Measurements from ENCODE around the gene CCDC85A. TPM values are rescaled to one million over a fixed set of nuclear protein-coding genes. Genes with fewer than 3 reads are reported as not detected.

CCDC85A gene
- total and polyA plus RNA-seq, 4 experiments from 2014 or later: not detected

- H3K27me3 ChIP-seq (ENCODE audit: insufficient read depth, low read length): no peaks in the 10 kb centered on the region
- Mint-ChIP-seq H3K4me3 (no peak overlapping the region), H3K27me3 (peaks cover 0 to 1% of the 10 kb centered on the region in 2 donors), H3K36me3 (no peaks in the 10 kb centered on the region), H3K9me3 (peaks cover 0 to 5% (median 0%) of the 10 kb centered on the region in 8 donors), H3K4me1 (no peaks in the 10 kb centered on the region), H3K27ac (no peak overlapping the region)
- ChIA-PET POLR2A (ENCODE audit: partially characterized antibody) (no interaction called here), CTCF (ENCODE audit: partially characterized antibody) (interaction anchor here (1.6 kb wide), 1 partner anchor 24 kb away, joined by 5 read pairs; the partner anchor contains the start of gene CCDC85A)
- no peak for DNase-seq
- no peaks in the 10 kb centered on the region for H3K9me3 ChIP-seq (ENCODE audit: control insufficient read depth in 1 of 2, low read length in 2 of 2)
- H3K4me1 ChIP-seq (ENCODE audit: insufficient read depth, low read length): no peaks in the 10 kb centered on the region
- H3K36me3 ChIP-seq (ENCODE audit: insufficient read depth, low read length): no peaks in the 10 kb centered on the region
- no peak overlapping the region for H3K4me3 ChIP-seq (ENCODE audit: low read length in 2 of 2)
- no peak overlapping the region for H3K27ac ChIP-seq (ENCODE audit: low read depth, low read length)
- intact Hi-C loops (cut with micrococcal nuclease): no loop called here
These were observed 24.0 kb downstream of the CCDC85A start for GRCh38 chr2:56207760-56208159.

DNA sequence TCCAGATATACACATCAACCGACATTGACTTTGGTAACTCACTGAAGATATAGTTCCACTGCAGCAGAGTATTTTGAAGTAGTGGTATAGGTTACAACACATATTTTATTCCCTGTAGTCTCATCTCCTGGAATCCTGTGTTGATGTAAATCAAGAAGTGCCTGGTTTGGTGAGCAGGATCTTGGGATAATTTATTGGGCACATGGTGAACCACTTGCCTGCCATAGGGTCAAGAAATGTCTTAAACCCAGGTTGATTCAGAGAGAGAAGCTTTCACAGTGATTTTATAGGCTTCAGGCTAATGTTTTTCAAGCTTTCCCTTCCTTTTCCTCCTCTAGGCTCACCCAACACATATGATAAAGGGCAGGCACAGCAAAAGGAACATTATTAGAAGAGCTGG is 24.6 kb downstream of the CCDC85A start:
- Mint-ChIP-seq H3K4me3 (no peak overlapping the region), H3K4me1 (no peaks in the 10 kb centered on the region), H3K27ac (no peak overlapping the region), H3K9me3 (peaks cover 0 to 5% (median 0%) of the 10 kb centered on the region in 8 donors), H3K27me3 (peaks cover 0 to 1% of the 10 kb centered on the region in 2 donors), H3K36me3 (no peaks in the 10 kb centered on the region)
- Histone ChIP-seq H3K4me1 (ENCODE audit: insufficient read depth, low read length) (no peaks in the 10 kb centered on the region), H3K9me3 (ENCODE audit: control insufficient read depth in 1 of 2, low read length in 2 of 2) (no peaks in the 10 kb centered on the region), H3K4me3 (ENCODE audit: low read length in 2 of 2) (no peak overlapping the region), H3K27ac (ENCODE audit: low read depth, low read length) (no peak overlapping the region), H3K27me3 (ENCODE audit: insufficient read depth, low read length) (no peaks in the 10 kb centered on the region), H3K36me3 (ENCODE audit: insufficient read depth, low read length) (no peaks in the 10 kb centered on the region)
- no peak for DNase-seq
- ChIA-PET CTCF (ENCODE audit: partially characterized antibody) (interaction anchor here (1.1 kb wide), 1 partner anchor 28 kb away, joined by 3 read pairs; no protein-coding TSS in a partner anchor), POLR2A (ENCODE audit: partially characterized antibody) (no interaction called here)
- intact Hi-C loops (cut with micrococcal nuclease): no loop called here

- no peak for DNase-seq
- Histone ChIP-seq H3K4me3 (ENCODE audit: low read length in 2 of 2) (no peak overlapping the region), H3K9me3 (ENCODE audit: control insufficient read depth in 1 of 2, low read length in 2 of 2) (no peaks in the 10 kb centered on the region), H3K27me3 (ENCODE audit: insufficient read depth, low read length) (no peaks in the 10 kb centered on the region), H3K36me3 (ENCODE audit: insufficient read depth, low read length) (no peaks in the 10 kb centered on the region), H3K27ac (ENCODE audit: low read depth, low read length) (no peak overlapping the region), H3K4me1 (ENCODE audit: insufficient read depth, low read length) (no peaks in the 10 kb centered on the region)
- intact Hi-C loops (cut with micrococcal nuclease): no loop called here
- peaks cover 0 to 5% (median 0%) of the 10 kb centered on the region in 8 donors for H3K9me3 Mint-ChIP-seq
- peaks cover 0 to 1% of the 10 kb centered on the region in 2 donors for H3K27me3 Mint-ChIP-seq
- no peaks in the 10 kb centered on the region for H3K4me1 Mint-ChIP-seq
- no peak overlapping the region for H3K4me3 Mint-ChIP-seq
- no peaks in the 10 kb centered on the region for H3K36me3 Mint-ChIP-seq
- H3K27ac Mint-ChIP-seq: no peak overlapping the region
- ChIA-PET POLR2A (ENCODE audit: partially characterized antibody) (no interaction called here), CTCF (ENCODE audit: partially characterized antibody) (no interaction called here)
These were observed 25.9 kb downstream of the CCDC85A start for GRCh38 chr2:56209701-56210100.

- H3K9me3 Mint-ChIP-seq: peaks cover 0 to 3% (median 0%) of the 10 kb centered on the region in 8 donors
- H3K27ac Mint-ChIP-seq: no peak overlapping the region
- H3K36me3 ChIP-seq (ENCODE audit: insufficient read depth, low read length): no peaks in the 10 kb centered on the region
- H3K27me3 Mint-ChIP-seq: peaks cover 0 to 1% of the 10 kb centered on the region in 2 donors
- CTCF ChIA-PET (ENCODE audit: partially characterized antibody): no interaction called here
- H3K4me1 ChIP-seq (ENCODE audit: insufficient read depth, low read length): no peaks in the 10 kb centered on the region
- H3K27me3 ChIP-seq (ENCODE audit: insufficient read depth, low read length): no peaks in the 10 kb centered on the region
- POLR2A ChIA-PET (ENCODE audit: partially characterized antibody): no interaction called here
- DNase-seq: no peak
- no peak overlapping the region for H3K4me3 Mint-ChIP-seq
- no peak overlapping the region for H3K4me3 ChIP-seq (ENCODE audit: low read length in 2 of 2)
- H3K4me1 Mint-ChIP-seq: no peaks in the 10 kb centered on the region
- intact Hi-C loops (cut with micrococcal nuclease): no loop called here
- H3K27ac ChIP-seq (ENCODE audit: low read depth, low read length): no peak overlapping the region
- no peaks in the 10 kb centered on the region for H3K9me3 ChIP-seq (ENCODE audit: control insufficient read depth in 1 of 2, low read length in 2 of 2)
- no peaks in the 10 kb centered on the region for H3K36me3 Mint-ChIP-seq
These were observed 26.5 kb downstream of the CCDC85A start for GRCh38 chr2:56210291-56210690.

GRCh38 chr2:56211048-56211447 is 27.3 kb downstream of the CCDC85A start:
- no peak overlapping the region for H3K4me3 ChIP-seq (ENCODE audit: low read length in 2 of 2)
- H3K4me1 ChIP-seq (ENCODE audit: insufficient read depth, low read length): no peaks in the 10 kb centered on the region
- ChIA-PET POLR2A (ENCODE audit: partially characterized antibody) (no interaction called here), CTCF (ENCODE audit: partially characterized antibody) (no interaction called here)
- Mint-ChIP-seq H3K4me3 (no peak overlapping the region), H3K4me1 (no peaks in the 10 kb centered on the region), H3K36me3 (no peaks in the 10 kb centered on the region), H3K27ac (no peak overlapping the region), H3K27me3 (peaks cover 0 to 1% of the 10 kb centered on the region in 2 donors), H3K9me3 (no peaks in the 10 kb centered on the region)
- no peak overlapping the region for H3K27ac ChIP-seq (ENCODE audit: low read depth, low read length)
- no peaks in the 10 kb centered on the region for H3K27me3 ChIP-seq (ENCODE audit: insufficient read depth, low read length)
- no peaks in the 10 kb centered on the region for H3K36me3 ChIP-seq (ENCODE audit: insufficient read depth, low read length)
- H3K9me3 ChIP-seq (ENCODE audit: control insufficient read depth in 1 of 2, low read length in 2 of 2): no peaks in the 10 kb centered on the region
- no peak for DNase-seq
- intact Hi-C loops (cut with micrococcal nuclease): no loop called here

- intact Hi-C loops (cut with micrococcal nuclease): no loop called here
- H3K4me1 ChIP-seq (ENCODE audit: insufficient read depth, low read length): no peaks in the 10 kb centered on the region
- no peak overlapping the region for H3K27ac ChIP-seq (ENCODE audit: low read depth, low read length)
- Mint-ChIP-seq H3K4me1 (no peaks in the 10 kb centered on the region), H3K27me3 (peaks cover 0 to 1% of the 10 kb centered on the region in 2 donors), H3K9me3 (peaks cover 0 to 3% (median 0%) of the 10 kb centered on the region in 8 donors), H3K4me3 (no peak overlapping the region), H3K27ac (no peak overlapping the region), H3K36me3 (no peaks in the 10 kb centered on the region)
- no peaks in the 10 kb centered on the region for H3K9me3 ChIP-seq (ENCODE audit: control insufficient read depth in 1 of 2, low read length in 2 of 2)
- H3K27me3 ChIP-seq (ENCODE audit: insufficient read depth, low read length): no peaks in the 10 kb centered on the region
- POLR2A ChIA-PET (ENCODE audit: partially characterized antibody): no interaction called here
- H3K36me3 ChIP-seq (ENCODE audit: insufficient read depth, low read length): no peaks in the 10 kb centered on the region
- DNase-seq: no peak
- CTCF ChIA-PET (ENCODE audit: partially characterized antibody): no interaction called here
- H3K4me3 ChIP-seq (ENCODE audit: low read length in 2 of 2): no peak overlapping the region
These were observed 32.1 kb downstream of the CCDC85A start for GRCh38 chr2:56215911-56216310.

DNA sequence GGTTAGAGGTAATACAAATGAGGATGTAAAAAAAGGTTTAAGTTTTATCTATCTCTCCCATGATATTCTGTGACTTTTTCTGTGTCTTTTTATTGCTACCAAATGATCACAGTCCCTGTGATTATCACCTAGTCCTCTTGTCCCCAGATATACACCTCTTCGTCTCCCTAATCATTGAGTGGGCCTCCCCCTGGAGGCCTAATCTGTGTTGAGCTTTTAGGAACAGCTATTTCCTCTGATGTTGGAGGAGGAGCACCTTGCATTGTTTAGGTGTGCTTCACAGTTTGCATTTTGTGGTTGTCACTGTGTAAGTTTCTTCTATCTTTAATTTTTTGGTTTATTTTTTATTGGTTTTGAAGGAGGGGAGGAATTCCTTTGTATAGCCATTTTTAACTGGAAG is 33.3 kb downstream of the CCDC85A start:
- intact Hi-C loops (cut with micrococcal nuclease): no loop called here
- Histone ChIP-seq H3K9me3 (ENCODE audit: control insufficient read depth in 1 of 2, low read length in 2 of 2) (no peaks in the 10 kb centered on the region), H3K4me3 (ENCODE audit: low read length in 2 of 2) (no peak overlapping the region), H3K27ac (ENCODE audit: low read depth, low read length) (no peak overlapping the region), H3K4me1 (ENCODE audit: insufficient read depth, low read length) (no peaks in the 10 kb centered on the region), H3K27me3 (ENCODE audit: insufficient read depth, low read length) (no peaks in the 10 kb centered on the region), H3K36me3 (ENCODE audit: insufficient read depth, low read length) (no peaks in the 10 kb centered on the region)
- Mint-ChIP-seq H3K36me3 (no peaks in the 10 kb centered on the region), H3K4me1 (no peaks in the 10 kb centered on the region), H3K9me3 (peaks cover 0 to 5% (median 0%) of the 10 kb centered on the region in 8 donors), H3K4me3 (no peak overlapping the region), H3K27me3 (no peaks in the 10 kb centered on the region), H3K27ac (no peak overlapping the region)
- ChIA-PET POLR2A (ENCODE audit: partially characterized antibody) (no interaction called here), CTCF (ENCODE audit: partially characterized antibody) (interaction anchor here (1.4 kb wide), 1 partner anchor 34 kb away, joined by 3 read pairs; no protein-coding TSS in a partner anchor)
- DNase-seq: no peak

GRCh38 chr2:56222481-56222880 is 38.7 kb downstream of the CCDC85A start:
- ChIA-PET CTCF (ENCODE audit: partially characterized antibody) (no interaction called here), POLR2A (ENCODE audit: partially characterized antibody) (no interaction called here)
- H3K4me3 ChIP-seq (ENCODE audit: low read length in 2 of 2): no peak overlapping the region
- intact Hi-C loops (cut with micrococcal nuclease): no loop called here
- Mint-ChIP-seq H3K36me3 (no peaks in the 10 kb centered on the region), H3K4me1 (no peaks in the 10 kb centered on the region), H3K9me3 (peaks cover 0 to 5% (median 2%) of the 10 kb centered on the region in 8 donors), H3K27ac (no peak overlapping the region), H3K4me3 (no peak overlapping the region), H3K27me3 (no peaks in the 10 kb centered on the region)
- H3K27me3 ChIP-seq (ENCODE audit: insufficient read depth, low read length): no peaks in the 10 kb centered on the region
- no peaks in the 10 kb centered on the region for H3K9me3 ChIP-seq (ENCODE audit: control insufficient read depth in 1 of 2, low read length in 2 of 2)
- H3K36me3 ChIP-seq (ENCODE audit: insufficient read depth, low read length): no peaks in the 10 kb centered on the region
- H3K27ac ChIP-seq (ENCODE audit: low read depth, low read length): no peak overlapping the region
- no peak for DNase-seq
- no peaks in the 10 kb centered on the region for H3K4me1 ChIP-seq (ENCODE audit: insufficient read depth, low read length)

All from CD4-positive, alpha-beta memory T cell (primary cell).